ES-I3 (cell line): Measurements from ENCODE around the gene HOXC9.

Experiments
- H3K36me3 ChIP-seq: 2 replicates; pipeline ENCODE4 v1.6.1; 2013; ENCODE audit warnings: mild to moderate bottlenecking, low read length, control low read depth, moderate library complexity; ENCODE audit not compliant: insufficient read depth
- H3K4me1 ChIP-seq: 2 replicates; pipeline ENCODE4 v1.6.1; 2013; ENCODE audit warnings: mild to moderate bottlenecking, control low read depth, low read length; ENCODE audit not compliant: insufficient read depth
- H3K9ac ChIP-seq: 2 replicates; pipeline ENCODE4 v1.6.1; 2013; ENCODE audit warnings: low read depth, mild to moderate bottlenecking, low read length, moderate library complexity
- H3K9me3 ChIP-seq: 2 replicates; pipeline ENCODE4 v1.6.1; 2013; ENCODE audit warnings: mild to moderate bottlenecking, low read length, moderate library complexity; ENCODE audit not compliant: control insufficient read depth, insufficient read depth

The HOXC9 gene

DNA sequence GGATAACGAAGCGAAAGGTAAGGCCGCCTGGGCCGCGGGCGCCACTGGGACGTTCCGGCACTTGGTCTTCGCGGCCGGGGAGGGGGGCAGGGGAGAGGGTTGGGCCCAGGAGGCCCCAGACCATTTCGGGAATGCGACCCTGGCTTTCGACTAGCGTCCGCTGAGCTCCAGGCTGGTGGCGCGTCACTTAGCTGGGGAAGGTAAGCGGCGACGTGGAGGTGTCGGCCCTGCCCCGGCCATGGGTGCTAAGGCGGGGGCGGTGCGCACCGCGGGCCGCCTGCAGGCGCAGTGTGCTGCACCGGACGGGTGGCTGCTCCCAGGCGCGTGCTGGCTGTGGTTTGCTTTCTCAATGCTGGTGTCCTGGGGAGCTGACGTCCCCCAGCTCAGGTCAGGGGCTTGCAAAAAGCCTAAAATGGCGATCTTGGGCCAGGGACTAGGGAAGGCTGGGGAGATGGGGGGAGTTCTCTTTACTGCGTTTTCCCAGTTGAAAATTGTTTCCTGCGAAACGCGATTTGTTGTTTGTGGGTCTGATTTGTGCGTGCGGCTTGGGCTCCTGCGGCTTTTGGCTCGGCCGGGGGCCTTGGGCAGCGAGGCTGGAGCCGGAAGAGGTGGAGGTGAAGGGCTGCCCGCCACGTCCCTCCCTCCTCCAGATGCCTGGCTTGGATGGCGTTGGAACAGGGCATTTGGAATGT, 13.8 kb upstream of the HOXC9 start:
- H3K9me3 ChIP-seq, result no peaks in the 10 kb centered on the region
- H3K36me3 ChIP-seq, result no peaks in the 10 kb centered on the region
- no peaks in the 10 kb centered on the region for H3K4me1 ChIP-seq
- H3K9ac ChIP-seq, result no peak overlapping the region

DNA sequence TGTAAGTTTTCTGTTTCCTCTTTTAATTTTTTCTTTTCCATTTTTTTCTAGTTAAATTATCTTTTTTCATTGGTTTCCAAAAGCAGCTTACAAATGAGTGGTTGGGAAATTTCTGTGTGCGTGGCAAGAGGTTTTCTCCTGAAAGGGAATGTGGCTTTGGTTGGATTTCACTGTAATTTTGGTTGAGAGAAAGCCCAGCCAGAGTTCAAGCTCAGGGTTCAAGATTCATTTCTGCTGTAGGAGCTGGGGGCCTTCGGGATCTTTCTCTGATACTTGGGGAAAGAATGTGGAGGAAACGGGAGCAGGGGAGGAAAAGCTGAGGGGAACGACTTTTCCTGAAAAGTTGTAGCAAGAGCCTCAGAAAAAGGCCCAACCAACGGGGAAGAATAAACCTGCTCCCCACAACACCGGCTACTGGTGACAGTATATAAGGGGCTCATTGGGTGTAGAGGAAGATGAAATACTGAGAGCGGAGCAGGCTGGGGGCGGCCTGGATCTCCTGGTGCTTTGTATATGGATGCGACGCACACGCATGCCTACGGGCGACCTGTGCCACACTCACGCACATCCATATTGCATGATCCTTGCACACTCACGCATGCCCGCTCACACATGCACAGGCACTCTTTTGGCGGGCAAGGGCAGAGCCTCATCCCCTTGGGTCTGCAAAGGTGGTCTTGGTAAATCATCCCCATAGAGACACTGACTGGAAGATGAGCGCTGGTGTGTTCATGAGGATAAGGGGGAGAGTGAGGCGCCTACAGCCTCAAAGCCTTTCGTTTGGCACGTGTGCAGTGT, 13.1 kb upstream of the HOXC9 start:
- Histone ChIP-seq H3K4me1 (no peaks in the 10 kb centered on the region), H3K9me3 (no peaks in the 10 kb centered on the region), H3K9ac (no peak overlapping the region), H3K36me3 (no peaks in the 10 kb centered on the region)

DNA sequence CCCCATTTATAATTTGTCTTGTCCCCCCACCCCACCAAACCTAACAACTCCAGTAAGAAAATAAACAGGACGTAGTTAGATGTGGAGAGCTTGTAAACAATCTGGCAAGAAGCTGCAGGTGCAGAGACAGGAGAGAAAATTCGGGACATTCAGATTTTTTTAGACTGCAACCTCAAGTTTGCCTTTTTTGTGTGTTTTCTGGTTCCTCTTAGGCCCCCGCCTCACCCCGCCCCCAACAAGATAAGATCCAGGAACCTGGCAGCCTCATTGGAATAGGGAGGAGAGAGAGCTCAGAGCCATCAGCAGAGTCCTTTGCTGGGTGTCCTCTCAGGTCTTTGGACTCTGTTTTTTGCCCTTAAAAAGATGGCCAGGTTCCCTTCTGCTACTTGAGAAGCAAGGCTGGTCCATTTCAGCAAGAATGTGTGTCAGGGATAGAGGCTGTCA, 12.2 kb upstream of the HOXC9 start:
- H3K4me1 ChIP-seq, result no peaks in the 10 kb centered on the region

DNA sequence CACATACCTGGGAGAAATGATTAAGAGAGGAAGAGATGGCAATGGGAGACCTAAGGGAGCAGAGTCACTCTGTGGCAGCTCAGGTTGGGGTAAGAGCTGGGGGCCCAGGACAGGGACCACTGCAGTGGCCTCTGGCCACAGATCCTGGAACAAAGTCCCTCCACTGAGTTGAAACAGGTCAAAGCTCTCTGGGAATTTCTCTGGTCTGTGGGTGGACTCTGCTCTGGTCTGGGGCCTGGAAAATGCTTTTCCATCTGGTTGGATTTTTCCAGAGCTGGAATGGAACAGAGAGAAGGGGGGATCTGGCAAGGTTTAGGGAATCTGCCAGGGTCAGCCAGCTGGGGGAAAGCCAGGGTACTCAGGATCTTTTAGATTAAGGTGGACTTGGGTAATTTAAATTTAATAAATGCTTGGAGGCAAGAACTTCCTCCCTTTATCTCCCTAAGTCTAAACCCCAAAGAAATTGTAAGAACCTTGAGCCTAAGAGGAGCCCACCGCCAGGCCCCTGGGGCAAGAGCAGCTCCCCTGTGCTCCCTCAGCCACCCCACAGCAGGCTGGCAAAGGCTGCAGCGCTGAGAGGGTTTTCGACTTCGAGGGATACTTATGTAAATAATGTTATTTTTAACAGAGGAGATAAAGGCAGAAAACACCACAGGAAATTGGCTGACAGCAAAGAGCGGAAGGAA, 11.3 kb upstream of the HOXC9 start:
- Histone ChIP-seq H3K36me3 (no peaks in the 10 kb centered on the region), H3K4me1 (no peaks in the 10 kb centered on the region), H3K9ac (no peak overlapping the region), H3K9me3 (no peaks in the 10 kb centered on the region)

More for the DNA sequence above, 12.2 kb upstream of the HOXC9 start:
- Histone ChIP-seq H3K36me3 (no peaks in the 10 kb centered on the region), H3K9me3 (no peaks in the 10 kb centered on the region), H3K9ac (no peak overlapping the region)

DNA sequence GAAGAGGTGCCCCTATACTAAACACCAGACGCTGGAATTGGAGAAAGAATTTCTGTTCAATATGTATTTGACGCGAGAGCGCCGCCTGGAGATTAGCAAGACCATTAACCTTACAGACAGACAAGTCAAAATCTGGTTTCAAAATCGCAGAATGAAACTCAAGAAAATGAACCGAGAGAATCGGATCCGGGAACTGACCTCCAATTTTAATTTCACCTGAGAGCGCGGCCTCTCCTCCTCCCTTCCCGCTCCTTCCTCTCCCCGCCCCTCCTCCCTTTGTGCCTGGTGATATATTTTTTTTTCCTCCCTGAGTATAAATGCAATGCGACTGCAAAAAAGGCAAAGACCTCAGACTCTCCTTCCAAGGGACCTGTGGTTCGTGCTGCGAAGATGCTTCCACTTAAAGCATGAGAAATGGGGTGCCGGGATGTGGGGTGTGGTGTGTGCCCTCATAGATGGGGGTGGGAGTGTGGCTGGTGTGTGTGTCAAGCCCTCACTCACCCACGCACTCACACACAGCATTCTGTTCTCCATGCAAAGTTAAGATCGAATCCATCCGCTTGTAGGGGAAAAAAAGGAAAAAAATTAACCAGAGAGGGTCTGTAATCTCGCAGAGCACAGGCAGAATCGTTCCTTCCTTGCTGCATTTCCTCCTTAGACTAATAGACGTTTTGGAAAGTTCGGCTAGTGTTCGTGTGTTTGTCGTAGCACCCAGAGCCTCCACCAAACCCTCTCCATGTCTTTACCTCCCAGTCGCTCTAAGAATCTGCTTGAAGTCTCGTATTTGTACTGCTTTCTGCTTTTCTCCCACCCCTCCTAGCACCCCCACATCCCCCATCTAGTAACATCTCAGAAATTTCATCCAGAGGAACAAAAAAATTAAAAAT, 10.5 kb upstream of the HOXC9 start:
- H3K4me1 ChIP-seq, result no peaks in the 10 kb centered on the region
- H3K9ac ChIP-seq, result no peak overlapping the region
- H3K36me3 ChIP-seq, result no peaks in the 10 kb centered on the region
- no peaks in the 10 kb centered on the region for H3K9me3 ChIP-seq

DNA sequence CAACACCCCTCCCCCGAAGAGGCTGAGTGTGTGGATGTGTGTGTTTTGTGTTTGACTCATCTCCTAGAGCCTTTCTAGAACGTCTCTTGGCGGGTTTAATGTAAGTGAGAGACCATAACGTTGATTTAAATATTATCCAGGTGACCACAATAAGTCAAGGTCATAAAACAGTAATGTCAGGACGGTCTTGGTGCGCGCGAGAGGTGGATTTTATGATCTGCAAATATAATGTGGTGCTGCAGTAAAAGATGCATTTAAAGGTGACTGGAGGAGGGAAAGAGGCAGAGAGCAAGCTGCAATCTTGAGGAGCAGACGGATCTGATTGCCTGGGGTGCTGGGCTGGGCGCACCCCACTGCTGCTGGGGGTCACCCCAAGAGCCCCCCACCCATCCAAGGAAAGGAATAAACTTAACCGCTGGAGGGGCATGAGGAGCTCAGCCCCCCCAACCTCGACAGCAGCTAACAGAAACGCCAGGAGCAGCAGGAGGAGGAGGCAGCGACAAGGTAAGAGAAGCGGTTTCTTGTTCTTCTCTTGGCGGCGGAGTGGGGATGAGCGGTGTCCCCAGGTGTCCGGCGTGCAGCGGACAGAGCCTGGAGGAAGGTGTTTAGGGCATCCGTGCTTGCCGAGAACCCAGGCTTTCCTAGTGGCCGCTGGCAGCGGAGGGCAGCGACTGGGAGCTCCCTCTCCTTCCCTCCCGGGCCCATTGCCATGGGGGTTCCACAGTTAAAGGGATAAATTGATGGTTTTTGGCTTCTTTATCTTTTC, 9.5 kb upstream of the HOXC9 start:
- H3K9ac ChIP-seq, result no peak overlapping the region

DNA sequence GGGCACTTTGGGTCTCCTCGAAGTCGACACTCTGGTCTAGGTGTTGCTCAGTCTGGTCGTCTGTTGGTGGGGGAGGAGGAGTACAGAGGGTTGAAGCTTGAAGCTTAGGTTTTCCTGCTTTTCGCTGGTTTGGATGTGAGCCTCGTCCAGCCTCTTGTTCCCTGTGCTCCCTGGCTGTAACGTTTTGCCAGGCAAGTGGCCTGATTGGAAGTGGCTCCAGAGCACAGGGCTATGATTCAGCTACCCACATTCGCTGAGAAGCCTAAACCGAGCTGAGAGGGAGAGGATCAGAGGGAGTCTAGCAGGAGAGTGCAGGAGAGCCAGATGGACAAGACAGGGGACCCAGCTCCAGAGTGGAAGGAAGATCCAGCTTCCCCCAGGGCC, 8.9 kb upstream of the HOXC9 start:
- no peak overlapping the region for H3K9ac ChIP-seq
- H3K4me1 ChIP-seq, result no peaks in the 10 kb centered on the region
- no peaks in the 10 kb centered on the region for H3K36me3 ChIP-seq
- H3K9me3 ChIP-seq, result no peaks in the 10 kb centered on the region

More for the DNA sequence above, 9.5 kb upstream of the HOXC9 start:
- H3K4me1 ChIP-seq, result no peaks in the 10 kb centered on the region
- H3K36me3 ChIP-seq, result no peaks in the 10 kb centered on the region
- H3K9me3 ChIP-seq, result no peaks in the 10 kb centered on the region

DNA sequence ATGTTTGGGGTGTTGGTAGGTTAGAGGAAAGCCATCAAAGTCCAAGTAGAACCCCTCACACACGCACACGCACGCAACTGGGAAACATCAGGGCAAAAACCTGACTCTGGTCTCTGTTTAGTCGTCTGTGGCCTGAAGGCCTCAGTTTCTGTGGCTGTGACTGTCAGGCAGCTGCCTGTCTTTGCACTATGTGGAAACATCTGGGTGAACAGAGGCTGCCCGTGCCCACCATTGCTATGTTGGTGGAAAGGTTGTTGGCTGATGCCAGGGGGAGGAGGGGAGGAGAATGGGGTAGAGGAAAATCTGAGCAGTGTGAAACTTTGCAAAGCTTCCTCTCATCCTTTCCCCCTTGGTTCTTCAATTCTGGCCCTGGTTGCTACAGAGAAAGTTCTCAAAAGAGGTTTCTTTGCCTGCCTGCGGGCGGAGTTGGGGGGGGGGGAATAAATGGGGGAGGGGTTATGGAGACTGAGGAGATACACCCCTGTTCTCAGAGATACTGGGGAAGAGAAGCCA, 7.5 kb upstream of the HOXC9 start:
- Histone ChIP-seq H3K36me3 (no peaks in the 10 kb centered on the region), H3K4me1 (no peaks in the 10 kb centered on the region), H3K9me3 (no peaks in the 10 kb centered on the region), H3K9ac (no peak overlapping the region)

DNA sequence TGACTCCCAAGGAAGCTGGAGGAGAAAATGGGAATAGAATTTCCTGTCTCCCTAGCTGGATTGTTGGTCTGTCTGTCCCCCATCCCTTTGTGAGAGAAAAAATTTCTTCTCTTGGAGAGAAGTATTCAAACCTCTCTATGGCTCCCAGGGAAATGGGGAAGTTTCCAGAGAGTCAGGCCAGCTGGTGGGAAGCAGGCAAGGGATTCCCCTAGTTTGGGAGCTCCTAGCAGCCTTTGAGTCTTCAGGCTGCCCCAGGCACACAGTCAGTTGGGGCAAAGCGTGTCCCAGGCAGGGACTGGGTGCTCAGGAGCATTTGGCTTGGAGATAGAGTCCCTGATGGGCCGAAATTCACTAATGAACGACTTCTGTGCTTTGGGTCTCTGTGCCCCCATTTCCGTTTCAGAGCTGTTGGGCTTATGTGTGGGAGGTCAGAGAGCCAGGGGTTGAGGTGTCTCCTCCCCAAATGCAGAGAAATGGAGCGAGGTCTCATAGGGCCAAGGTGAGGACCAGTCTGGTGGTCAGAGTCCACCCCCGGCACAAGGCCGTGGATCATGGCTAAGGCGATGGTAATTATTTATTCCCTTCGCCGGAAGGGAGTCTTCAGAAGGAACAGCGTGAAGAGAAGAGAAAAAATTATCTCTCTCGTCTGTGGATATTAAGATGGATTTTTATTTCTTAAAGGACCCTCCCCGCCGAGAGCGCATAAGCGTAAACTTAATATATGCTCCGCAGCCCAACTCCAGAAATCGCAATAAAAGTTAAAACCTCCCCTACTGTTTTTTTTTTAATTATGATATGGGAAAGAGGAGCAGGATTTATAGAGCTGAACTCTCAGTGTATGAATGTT, 6.6 kb upstream of the HOXC9 start:
- H3K4me1 ChIP-seq, result no peaks in the 10 kb centered on the region
- H3K9me3 ChIP-seq, result no peaks in the 10 kb centered on the region
- H3K9ac ChIP-seq, result no peak overlapping the region
- H3K36me3 ChIP-seq, result no peaks in the 10 kb centered on the region

DNA sequence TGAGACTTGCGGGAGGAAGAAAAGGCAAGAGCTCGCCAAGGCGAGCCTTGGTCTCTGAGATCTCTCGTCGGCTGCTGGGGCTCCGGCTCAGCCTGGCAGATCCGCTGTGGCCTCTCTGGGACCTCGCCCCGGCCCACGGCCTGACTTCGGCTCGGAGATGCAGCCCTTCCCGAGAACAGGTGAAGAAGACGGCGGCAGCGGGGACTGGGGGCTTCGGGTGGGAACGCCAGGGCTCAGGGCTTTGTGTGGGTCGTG, 6.0 kb upstream of the HOXC9 start:
- Histone ChIP-seq H3K36me3 (no peaks in the 10 kb centered on the region), H3K9ac (no peak overlapping the region), H3K4me1 (no peaks in the 10 kb centered on the region), H3K9me3 (no peaks in the 10 kb centered on the region)

DNA sequence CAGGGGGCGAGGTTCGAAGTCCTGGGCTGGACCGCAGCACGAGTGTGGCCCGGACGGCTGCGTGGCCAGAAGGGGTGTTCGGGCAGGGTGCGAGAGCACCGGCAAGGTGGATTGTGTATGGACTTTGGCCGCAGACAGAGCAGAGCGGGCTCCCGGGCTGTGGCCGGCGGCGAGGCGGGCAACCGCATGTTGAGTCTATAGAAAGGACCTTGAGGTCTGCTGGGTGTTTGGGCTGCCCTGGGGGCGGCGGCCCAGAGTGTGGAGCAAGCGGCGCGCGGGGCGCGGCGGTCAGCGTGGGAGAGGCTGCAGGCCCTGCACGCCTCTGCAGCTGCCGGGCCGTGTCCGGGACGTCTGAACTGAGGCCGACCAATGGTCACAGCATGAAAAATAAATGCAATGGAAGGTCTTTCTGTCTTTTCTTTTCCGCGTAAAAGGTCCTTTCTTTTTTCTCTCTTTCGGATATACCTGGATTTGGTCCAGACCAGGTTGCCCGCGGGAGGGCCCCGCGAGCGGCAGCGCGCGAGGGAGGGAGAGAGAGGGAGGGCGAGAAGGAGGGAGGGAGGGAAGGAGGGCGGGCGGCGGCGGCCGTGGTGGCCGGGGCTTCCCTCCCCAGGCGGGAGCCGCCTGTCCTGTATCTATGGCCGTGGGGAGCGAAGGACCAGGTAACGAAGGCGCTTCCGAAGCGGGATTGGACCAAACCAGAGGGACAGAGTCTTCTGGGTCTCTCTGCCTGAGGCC, 5.5 kb upstream of the HOXC9 start:
- no peaks in the 10 kb centered on the region for H3K4me1 ChIP-seq

DNA sequence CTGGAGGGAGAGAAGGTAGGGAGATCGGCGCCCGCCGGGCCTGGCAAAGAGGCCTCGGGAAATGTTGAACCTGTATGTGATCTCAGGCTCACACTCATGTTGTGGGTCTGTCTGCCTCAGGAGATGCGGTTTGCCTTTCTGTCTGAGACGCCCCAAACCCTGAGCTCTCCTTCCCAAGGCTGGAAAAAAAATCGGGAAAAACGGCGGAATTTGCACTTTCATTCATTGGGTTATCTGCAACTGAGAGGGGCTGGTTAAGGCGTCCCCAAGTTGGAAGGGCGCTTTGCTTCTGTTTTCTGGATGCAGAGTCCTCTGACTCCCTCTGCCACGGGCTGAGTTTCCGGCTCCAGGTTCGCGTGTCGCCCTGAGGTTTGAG, 5.0 kb upstream of the HOXC9 start:
- no peaks in the 10 kb centered on the region for H3K36me3 ChIP-seq
- H3K9ac ChIP-seq, result no peak overlapping the region
- no peaks in the 10 kb centered on the region for H3K4me1 ChIP-seq
- H3K9me3 ChIP-seq, result no peaks in the 10 kb centered on the region

More for the DNA sequence above, 5.5 kb upstream of the HOXC9 start:
- Histone ChIP-seq H3K36me3 (no peaks in the 10 kb centered on the region), H3K9ac (no peak overlapping the region), H3K9me3 (no peaks in the 10 kb centered on the region)
